Stimulated activated CD4-positive, alpha-beta T cell treated with anti-CD3 and anti-CD28 coated beads, Interleukin-12 subunit alpha, Interleukin-12 subunit beta, amount 100 ng/mL, for 24 hours (primary cell): Measurements from ENCODE around the gene LPIN2.
A peak's percentile ranks its signal among the peaks of the same experiment; 100 is the strongest.
"Not testable (repeated sequence)": the region's sequence is repeated elsewhere in the genome, so short reads cannot be mapped to it uniquely, and the experiment has no call there.

Source experiments
- DNase-seq, 2 experiments: peaks; one replicate each; pipeline ENCODE4 v3.0.0-alpha.2; 2020; ENCODE audit warnings: low read depth in 2 of 2

The LPIN2 gene

DNA sequence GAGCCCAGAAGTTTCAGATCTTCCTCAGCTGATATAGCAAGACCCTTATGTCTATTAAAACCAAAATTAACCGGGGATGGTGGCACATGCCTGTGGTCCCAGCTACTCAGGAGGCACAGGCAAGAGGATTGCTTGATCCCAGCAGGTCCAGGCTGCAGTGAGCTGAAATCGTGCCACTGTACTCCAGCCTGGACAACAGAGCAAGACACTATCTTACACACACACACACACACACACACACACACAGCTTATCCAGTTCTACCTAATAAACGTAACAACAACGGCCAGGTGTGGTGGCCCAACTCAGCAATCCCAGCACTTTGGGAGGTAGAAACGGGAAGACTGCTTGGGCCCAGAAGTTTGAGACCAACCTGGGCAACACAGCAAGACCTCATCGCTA, 7.5 kb downstream of the LPIN2 start:
- no peak for DNase-seq

DNA sequence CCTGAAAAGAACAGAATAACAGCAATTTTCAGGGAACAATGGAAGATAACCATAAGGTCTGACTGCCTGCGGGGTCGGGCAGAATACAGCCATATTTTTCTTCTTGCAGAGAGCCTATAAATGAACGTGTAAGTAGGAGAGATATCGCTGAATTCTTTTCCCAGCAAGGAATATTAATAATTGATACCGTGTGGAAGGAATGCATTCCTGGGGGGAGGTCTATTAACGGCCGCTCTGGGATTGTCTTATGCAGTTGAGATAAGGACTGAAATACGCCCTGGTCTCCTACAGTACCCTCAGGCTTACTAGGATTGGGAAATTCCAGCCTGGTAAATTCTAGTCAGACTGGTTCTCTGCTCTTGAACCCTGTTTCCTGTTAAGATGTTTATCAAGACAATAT, 9.2 kb downstream of the LPIN2 start:
- DNase-seq: not testable (repeated sequence)

DNA sequence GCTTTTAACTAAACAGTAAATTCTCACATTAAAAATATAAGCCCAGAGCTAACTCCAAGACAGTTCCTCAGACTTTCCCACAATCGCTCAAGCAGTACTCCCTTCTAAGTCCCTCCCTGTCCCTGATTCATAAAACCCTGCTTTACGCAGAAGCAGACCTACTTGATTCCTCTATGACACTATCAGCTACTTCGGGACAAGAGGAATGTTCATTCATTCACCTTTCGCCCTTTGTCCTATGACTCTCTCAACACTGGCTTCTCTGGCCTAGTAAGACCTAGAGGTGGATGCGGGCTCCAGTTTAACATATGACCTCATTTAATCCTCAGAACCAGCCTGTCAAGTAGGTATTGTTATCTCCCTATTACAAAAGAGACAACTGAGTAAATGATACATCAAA, 10.2 kb downstream of the LPIN2 start:
- no peak for DNase-seq

DNA sequence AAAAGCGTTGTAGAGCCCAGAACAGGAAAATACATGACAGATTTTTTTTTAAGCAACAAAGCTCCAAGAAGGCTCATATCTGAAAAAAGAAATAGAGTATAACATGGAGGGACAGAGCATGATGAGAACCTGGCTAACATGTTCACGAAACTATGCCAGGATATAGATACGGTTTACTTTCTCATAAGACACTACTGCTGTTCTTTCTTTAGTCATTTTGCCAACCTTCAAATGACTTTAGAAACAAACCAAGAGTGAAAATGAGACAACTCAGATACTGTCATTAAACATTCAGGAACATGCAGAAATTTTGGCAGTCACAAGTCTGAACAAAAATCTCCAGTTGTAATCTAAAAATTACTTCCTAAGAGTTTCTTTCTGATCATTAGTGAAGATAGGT, 14.3 kb downstream of the LPIN2 start:
- no peak for DNase-seq

DNA sequence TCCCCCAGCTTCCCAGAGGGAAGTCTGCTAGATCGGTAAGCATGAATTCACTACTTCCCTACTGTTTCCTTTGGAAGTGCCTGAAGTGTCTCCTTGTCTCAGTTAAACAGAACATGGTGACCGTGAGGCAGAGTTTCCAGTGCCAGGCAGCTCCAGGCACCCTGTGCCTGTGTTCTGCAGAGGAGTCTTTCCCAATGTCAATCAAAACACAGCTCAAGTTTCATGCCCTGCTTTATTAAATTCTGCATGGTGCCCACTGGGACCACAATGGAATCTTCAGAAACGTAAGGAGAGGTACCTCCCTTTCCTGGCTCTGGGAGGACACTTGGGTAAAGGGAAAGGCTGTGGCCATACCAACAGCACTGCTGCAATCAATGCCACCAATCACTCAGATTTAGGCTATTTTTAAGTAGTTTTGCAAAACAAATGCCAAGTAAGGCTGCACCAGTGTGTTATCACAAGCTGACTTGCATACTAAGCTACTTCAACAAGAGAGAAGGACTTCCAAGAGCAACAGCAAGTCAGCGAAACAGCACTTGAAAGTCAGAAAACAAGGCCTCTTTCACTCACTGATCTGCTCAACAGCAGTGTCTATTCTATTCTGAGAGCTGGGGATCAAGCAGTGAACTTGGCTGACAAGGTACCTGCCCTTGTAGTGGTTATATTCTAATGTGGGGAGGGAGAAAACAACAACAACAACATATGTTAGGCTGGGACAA, 14.9 kb downstream of the LPIN2 start:
- DNase-seq: no peak

DNA sequence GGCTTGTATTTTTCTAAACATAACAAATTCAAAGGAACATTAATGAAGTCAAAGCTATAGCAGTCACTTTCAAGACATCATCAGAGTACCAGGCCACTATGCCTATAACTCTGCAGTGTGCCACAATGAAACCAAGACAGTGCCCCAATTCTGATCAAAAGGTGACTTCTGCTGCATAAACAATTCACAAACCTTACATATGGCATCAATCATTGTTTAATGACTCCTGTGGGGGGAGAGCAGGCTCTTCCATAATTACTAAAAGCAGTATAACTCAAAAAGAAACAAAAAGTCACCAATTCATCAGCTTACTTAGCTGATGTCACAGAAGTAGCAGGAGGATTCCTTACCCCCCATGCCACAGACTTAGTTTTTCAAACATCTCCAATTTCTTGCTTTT, 15.5 kb downstream of the LPIN2 start:
- no peak for DNase-seq

DNA sequence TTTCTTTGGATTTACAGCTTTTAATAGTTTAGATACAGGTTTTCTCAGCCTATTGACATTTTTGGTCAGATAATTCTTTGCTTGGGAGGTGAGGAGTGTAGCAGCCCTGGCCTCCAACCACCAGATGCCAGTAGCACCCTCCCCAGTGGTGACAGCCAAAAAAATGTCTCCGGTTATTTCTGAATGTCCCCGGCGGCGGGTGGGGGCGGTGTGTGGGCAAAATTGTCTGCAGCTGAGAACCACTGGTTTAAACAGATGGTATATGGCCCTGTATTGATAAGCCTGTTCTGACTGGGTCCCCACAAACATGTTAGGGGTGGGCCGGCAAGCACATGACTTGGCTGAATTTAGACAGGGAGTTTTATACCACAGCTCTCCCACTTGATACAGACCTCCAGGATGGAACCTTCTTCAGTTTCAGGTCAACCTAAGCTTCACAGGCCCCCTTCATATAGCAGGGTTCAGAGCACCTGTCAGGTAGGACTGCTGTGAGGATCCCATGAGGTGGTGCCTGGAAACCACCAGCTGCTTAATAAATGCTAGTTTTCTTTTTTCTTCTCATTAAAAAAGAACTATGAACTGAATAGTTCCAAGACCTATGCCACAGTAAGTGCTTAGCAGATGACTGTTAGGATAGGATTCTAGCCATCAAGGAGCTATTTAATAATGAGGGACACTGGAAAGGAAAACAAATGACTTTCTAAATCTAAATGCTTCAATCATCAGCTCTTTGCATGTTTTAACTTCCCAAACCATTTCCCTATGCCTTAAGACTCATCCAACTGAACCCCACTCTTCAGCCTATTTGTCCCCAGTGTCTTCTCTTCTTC, 18.1 kb downstream of the LPIN2 start:
- peak in 1 of 2 experiments; percentile 59 for DNase-seq

DNA sequence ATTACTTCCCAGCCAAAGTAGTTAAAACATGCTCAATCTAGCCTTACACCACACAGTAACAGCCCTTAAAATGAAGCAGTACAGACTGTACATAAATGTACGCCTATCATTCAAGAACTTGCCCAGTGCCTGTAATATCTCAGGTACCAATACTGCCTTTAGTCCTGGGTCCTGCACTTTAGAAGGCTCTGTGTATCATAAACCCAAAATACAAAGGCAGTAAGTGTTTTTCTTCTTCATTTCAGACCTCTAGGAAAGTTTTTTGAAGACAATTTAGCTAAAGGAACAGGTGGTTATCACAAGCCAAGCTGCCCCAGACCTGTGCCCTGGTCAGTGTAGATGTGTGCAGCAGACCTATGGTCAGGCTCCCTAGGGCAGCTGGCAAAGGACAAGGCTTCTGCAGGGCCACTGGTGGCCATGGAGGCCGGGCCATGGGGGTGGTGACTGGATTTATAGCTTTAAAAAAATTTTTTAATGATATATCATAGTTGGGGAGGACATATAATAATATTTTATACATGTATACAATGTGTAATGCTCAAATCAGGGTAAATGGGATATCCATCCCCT, 18.8 kb downstream of the LPIN2 start:
- DNase-seq: no peak

DNA sequence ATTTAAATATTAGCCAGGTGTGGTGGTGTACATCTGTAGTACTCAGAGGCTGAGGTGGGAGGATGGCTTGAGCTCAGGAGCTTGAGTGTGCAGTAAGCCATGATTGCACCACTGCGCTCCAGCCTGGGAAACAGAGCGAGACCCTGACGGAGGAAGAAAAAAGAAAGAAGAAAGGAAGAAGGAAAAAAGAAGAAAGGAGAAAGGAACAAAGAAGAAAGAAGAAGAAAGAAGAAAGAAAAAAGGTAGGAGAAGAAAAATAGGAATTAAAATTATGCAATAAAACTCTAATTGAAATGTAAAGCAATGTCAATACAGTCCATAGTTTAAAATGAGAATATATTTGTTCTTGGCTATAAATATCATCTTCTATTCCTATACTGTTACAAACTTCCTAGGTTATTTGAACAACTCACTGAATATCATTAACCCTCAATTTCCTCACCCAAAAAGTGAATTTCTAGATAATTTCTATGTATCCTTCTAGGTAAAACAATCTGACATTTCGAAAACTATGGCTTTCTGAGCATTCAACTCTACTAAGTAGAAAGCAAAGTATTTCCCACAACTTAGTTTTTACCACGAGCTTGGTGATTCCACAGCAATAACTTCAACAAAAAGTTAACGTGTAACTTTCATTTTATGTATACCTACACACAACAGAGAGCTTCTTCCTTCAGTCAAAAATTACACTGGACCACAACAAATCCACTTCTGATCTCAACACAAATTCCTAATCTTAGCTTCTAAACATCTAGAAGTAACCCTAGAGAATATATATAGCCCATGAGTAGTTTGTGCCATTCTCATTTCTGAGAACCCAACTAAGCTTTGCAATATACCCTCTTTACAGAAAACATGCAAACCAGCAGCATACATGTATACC, 19.7 kb downstream of the LPIN2 start:
- DNase-seq: no peak

DNA sequence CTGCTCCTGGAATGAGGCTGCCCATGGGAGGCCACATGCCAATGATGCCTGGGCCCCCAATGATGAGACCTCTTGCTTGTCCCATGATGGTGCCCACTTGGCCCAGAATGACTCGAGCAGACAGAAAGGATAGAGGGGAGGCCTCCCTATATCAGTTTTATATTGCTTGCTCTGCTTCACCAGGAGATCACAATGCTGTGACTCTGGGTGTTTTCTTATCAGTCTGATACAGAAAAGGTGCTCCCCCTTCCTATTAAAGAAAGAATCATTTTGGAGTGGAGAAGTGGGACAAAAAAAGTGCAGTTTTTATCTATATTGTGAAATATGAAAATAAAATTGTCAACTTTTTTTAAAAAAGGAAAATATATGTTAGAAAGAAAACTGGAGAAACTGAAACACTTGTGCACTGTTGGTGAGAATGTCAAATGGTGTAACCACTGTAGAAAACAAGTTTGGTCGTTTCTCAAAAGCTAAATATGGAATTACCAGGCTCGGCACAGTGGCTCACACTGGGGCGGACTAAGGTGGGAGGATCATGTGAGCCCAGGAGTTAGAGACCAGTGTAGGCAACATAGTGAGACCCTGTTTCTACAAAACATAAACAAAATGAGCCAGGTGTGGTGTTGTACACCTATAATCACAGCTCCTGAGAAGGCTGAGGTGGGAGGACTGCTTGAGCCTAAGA, 21.8 kb downstream of the LPIN2 start:
- no peak for DNase-seq

DNA sequence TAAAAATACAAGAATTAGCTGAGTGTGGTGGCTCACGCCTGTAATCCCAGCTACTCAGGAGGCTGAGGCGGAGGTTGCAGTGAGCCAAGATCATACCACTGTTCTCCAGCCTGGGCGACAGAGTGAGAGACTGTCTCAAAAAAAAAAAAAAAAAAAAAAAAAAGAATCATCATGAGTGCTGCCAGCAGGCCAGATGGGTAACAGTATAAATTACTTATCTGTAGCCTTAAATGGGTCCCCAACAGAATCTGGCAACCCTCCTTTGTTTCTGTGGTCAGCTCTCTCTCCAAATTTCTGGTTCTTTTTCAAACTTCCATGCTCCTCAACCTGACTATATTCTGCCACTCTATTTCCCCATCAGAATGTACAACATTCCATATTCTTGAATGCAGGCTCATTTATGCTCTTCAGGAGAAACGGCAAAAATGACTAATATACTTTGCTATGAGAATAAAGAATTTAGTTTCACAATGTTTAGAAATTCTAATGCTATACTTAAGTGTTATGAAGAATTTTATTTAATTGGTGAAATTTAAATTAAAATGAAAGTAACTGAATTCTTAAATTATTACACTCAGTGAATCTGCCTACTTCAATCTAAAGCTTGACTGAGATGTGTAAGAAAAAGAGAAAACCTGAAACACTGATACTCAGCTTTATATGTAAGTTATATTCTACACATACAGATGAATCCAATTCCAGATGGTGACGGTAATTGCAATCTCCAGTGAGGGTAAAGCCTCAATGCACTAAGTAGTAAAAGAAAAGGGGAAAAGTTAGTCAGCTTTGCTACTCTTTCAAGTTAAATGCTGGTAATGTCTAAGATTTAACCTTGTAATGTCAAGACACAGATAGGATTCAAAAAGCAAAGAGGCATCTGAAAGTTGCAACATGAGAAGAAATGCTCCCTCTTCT, 24.8 kb downstream of the LPIN2 start:
- DNase-seq: no peak

DNA sequence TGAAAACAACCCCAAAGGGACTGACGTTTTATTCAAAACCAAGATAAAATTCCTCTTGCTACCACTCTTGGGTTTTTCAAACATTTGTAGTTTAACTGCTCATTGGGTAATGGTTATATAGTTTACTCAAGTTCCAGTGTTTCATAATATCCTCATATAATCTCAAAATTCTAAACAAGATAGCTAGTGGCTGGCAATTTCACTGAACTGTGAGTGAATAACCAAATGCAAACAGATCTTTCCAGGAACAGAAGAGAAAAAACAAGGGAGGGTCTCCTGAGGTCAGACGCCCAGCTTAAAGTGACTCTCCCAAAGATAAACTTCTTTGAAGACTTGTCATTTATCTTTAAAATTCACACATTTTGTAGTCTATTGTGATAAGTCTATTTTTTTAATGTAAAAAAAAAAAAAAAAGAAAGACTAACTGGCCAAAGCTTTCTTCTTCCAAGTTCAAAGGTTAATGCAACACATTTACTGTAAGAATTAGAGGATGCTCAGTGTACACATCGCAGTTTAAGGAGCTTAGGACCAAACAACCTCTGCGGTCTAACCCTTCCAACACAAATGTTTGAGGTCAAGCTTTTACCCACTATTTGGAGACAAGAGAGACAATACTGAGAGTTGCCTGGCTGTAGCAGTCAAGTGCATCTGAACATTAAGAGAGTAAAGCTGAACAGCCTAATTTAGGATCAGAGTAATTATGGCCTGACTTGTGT, 26.6 kb downstream of the LPIN2 start:
- DNase-seq: no peak

DNA sequence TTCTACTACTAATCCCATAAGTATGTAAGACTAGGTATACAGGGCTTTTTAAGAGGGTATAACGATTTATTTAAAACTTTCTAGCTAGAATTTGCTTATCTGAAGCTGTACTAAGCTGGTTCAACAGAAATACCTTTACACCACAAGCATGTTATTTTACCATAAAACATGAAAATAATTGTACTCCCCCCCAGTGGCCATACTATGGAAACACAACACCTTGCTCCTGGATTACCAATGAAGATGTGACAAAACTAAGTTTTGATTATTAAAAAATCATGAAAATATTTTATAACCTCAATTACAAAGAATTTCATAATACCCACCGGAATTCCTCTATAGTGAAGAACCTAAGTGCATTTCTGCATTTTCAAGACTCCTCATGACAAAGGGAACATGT, 27.3 kb downstream of the LPIN2 start:
- DNase-seq: no peak

DNA sequence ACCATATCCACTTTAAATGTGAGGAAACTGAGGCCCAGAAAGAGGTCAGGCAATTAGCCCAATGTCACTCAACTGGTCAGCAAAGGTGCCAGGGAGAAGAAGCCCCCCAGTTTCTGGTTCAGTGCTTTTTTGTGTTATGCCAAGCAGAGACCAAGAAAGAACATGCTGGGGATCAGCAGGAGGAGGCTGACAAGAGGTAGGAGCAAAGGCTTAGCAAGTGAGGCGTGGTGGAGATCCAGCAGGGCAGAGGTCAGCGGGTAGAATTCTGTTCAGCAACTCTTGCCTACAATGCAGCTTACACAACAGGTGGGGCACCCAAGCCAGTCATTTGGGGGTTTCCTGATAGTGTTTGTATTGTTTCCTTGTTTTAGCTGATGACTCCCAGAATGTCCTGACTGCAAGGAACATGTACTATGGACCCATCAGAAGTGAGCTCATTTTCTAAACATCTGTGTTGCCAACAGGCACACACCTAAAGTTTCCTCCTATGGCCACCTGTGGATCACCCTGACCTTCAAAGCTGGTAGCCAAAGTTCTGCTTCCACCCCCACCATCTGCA, 28.2 kb downstream of the LPIN2 start:
- DNase-seq: no peak

DNA sequence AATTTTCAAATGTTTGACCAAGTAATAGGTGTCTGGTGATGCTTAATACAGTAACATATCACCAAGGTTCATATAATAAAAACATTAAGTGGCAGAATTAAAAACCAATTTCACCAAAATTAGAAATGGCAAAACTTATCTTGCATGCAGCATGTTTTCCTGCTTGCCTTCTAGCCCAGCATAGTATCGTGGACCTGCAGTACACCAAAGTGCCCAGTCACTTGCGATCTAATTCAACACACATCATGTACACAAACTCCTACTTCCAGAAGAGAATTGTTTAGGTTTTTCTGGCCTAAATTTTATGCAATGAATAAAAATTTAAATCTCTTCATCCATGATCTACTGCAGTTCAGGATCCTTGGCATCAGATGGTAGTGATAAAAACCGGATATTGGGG, 28.9 kb downstream of the LPIN2 start:
- no peak for DNase-seq

DNA sequence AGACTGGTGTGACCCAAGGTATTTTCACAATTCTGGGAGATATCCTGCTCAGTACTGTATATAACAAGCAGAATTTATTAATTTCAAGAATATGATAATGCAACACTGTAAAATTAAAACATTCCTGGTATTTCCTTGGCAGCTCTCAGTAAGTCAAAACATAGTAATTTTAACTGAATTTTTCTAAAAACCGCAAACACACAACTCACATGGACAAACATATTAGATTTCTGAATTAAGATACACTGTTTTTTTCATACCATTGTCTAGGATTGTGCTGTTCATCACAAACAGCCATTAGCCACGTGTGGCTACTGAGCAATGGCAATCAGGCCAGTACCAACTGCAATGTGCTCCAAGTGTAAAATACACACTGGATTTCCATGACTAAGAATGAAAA, 29.6 kb downstream of the LPIN2 start:
- DNase-seq: no peak

DNA sequence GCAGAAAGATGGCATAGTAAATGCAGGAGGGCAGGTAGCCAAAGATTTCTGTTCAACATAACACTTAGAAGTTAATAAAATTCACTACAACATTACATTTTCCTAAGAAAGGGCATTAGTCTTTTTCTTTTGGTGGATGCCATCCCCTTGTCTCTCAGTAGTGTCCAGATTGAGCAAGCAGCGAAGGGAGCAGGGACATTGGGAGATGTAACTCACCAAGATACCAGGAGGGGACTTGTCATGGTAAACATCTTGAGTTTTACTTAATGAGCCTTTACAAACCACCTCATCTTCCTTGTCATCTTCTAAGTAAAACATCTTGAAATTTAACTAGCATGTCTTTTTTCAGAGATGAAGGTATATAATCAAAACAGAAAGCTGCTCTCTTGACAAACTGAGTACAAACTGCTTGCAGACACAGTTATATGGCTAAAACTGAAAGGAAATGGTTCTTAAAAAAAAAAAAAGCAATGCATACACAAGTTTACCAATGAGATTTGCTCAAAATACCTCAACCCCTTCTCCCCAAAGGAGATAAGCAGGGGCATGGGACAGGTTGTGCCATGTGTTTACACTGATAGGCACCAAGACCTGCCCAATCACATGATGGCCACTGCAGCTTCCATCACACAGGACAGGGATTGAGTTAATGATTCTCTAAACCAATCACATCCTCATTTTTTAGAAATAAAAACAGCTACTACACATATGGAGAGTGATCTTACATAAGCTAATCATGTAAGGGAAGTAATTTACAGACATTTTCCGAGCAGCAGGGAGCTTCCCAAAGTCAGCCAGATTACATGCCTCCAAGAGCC, 30.3 kb downstream of the LPIN2 start:
- DNase-seq: no peak

DNA sequence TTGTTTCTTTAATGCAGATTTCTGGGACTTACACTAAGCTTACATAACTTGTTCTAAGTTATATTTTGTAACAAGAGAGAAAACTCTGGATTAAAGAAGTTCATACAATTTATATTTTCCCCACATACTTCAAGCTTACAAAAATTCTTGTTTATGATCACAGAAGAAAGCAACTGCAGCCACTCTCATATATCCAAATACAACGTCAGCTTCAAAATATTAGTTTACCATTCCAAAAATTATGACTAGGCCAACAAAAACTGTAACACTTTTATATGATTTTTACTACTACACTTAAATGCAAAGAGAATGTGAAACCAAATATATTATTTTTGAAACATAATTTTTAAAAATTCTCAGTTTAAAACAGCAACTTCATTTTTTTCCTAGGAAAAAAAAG, 30.9 kb downstream of the LPIN2 start:
- no peak for DNase-seq
